Retinal pigment epithelial cell (primary cell): ENCODE data around the gene TPRG1.

Source experiments
- DNase-seq: peaks from one replicate; pipeline ENCODE4 v3.0.0-alpha.2; 2010; ENCODE audit warnings: low read depth
- H3K4me3 ChIP-seq: 2 replicates; pipeline ENCODE4 v1.5.1; 2011; ENCODE audit warnings: mild to moderate bottlenecking, low read length, control low read depth, moderate library complexity
- CTCF ChIP-seq: conservative IDR thresholded peaks from 2 replicates; pipeline ENCODE4 v1.5.1; 2011; ENCODE audit warnings: low read depth, low read length, control low read depth, inconsistent platforms

TPRG1 gene

DNA sequence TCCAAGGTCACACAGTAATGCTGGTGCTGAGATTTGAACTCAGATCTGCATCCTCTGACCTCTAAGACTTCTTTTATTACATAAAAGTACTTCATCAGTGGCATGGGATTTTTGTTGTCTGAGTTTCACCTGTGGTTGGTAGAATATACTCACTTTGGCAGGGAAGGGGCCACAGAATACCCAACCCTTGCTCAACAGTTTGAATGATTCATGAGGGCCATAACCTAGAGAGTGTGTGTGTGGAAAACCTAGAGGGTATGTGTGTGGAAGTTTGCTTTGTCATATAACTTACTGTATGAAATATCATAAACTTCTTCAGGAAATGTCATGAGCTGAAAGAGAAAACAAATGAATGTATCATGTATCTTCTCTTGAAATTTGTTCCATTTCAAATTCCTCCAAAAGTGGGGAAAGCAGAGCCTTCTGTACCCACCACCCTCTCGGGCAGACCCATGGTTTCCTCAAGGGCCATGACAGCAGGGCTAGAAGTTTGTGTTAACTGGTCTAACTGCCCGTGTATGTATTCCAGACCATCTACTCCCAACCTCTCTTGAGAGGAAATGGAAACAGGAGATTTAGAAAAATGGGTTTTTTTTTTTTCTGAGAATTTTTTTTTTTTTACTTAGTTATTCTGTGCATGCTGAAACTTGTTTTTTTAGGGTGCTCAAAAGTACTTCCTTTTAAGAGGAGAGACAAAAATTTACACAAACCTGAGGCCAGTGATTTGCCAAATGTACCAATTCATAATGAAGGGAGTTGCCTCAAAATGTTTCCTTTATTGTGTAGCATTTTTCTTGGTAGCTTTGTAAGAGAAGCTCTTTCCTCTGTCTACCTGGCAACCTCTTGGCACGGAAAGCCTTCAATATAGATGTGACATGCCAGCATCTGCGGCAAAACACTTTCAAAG, 127.0 kb downstream of the TPRG1 start:
- TF ChIP-seq CTCF = no peak
- no peak overlapping the region for H3K4me3 ChIP-seq
- DNase-seq = no peak

- TF ChIP-seq CTCF = no peak
- DNase-seq = no peak
- no peak overlapping the region for H3K4me3 ChIP-seq
Measured at GRCh38 chr3:189300345-189300744, 128.6 kb downstream of the TPRG1 start.

- no peak overlapping the region for H3K4me3 ChIP-seq
- no peak for DNase-seq
- no peak for TF ChIP-seq CTCF
Measured at GRCh38 chr3:189301479-189301878, 129.7 kb downstream of the TPRG1 start.

- no peak overlapping the region for H3K4me3 ChIP-seq
- no peak for TF ChIP-seq CTCF
- DNase-seq = no peak
Measured at GRCh38 chr3:189303584-189303983, 131.8 kb downstream of the TPRG1 start.

- no peak for DNase-seq
- no peak for TF ChIP-seq CTCF
- no peak overlapping the region for H3K4me3 ChIP-seq
Measured at GRCh38 chr3:189304465-189305351, 132.9 kb downstream of the TPRG1 start.

GRCh38 chr3:189305412-189305811, 133.6 kb downstream of the TPRG1 start:
- H3K4me3 ChIP-seq = no peak overlapping the region
- TF ChIP-seq CTCF = no peak
- DNase-seq = no peak
